ENCODE results near the gene ZNF837.
"Not testable (repeated sequence)": the region's sequence is repeated elsewhere in the genome, so short reads cannot be mapped to it uniquely, and the experiment has no call there.

The ZNF837 gene

DNA sequence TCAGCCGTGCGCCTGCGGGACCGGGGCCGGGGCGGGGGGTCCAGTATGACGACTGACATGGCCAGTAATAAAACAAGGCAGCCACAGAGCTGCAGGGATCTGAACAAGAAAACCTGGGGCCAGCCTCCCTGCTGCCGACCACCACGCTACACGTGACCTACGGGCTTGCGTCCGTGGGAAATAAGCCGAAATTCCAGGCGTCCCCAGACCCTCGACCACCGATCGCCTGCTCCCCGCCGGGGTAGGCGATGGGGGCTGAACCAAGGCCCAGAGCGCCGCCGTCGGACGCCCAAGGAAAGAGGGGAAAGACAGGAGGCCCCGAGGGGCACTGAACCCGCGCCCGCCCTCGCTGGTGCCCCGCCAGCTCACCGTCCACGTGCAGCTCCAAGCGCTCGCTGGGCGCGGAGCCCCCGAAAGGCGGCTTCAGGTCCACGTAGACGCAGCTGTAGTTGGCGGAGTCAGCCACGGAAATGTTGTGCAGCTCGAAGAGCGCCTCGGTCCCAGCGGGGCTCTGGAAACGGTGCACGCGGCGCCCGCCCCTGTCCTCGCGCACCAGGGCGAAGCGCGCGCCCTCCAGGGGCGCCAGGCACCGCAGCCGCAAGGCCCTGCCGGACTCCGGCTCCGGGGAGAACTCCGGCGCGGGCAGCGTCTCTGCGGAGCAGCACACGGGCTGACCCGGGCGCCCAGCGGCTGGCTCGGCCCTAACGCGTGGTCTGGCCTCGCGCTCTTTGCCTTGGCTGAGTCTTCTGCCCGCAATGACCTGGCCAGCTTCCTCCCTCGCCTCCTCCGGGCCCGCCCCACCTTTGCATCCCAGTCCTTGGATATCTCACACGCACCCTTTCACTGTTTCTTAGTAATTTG is 30.6 kb downstream of the ZNF837 start:
- DNase-seq, result peak; percentile 33

DNA sequence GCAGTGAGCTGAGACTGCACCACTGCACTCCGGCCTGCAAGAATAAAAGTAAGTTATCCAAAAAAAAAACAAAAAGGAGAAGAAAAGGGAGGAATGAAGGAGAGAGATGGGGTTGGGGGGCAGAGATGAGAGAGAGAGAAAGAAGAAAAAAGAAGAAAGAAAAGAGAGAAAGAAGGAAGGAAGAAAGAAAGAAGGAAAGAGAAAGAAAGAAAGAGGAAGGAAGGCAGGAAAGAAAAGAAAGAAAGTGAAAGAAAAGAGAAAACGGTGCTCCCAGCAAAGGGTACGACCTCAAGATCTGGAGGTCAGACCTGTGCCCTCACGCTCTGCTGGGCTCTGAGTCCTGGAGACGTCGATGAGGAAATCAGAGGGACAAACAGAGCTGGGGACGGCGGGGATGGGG is 31.2 kb downstream of the ZNF837 start:
- DNase-seq, result no peak

DNA sequence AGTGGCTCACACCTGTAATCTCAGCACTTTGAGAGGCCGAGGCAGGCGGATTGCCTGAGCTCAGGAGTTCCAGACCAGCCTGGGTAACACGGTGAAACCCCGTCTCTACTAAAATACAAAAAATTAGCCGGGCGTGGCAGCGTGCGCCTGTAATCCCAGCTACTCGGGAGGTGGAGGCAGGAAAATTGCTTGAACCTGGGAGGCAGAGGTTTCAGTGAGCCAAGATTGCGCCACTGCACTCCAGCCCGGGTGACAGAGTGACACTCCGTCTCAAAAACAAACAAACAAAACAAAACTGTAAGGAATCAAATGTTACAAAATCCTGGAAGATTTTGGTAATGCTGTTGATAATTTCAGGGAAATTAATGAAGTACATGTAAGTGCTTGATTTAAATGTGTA is 32.8 kb downstream of the ZNF837 start:
- DNase-seq, result not testable (repeated sequence)

DNA sequence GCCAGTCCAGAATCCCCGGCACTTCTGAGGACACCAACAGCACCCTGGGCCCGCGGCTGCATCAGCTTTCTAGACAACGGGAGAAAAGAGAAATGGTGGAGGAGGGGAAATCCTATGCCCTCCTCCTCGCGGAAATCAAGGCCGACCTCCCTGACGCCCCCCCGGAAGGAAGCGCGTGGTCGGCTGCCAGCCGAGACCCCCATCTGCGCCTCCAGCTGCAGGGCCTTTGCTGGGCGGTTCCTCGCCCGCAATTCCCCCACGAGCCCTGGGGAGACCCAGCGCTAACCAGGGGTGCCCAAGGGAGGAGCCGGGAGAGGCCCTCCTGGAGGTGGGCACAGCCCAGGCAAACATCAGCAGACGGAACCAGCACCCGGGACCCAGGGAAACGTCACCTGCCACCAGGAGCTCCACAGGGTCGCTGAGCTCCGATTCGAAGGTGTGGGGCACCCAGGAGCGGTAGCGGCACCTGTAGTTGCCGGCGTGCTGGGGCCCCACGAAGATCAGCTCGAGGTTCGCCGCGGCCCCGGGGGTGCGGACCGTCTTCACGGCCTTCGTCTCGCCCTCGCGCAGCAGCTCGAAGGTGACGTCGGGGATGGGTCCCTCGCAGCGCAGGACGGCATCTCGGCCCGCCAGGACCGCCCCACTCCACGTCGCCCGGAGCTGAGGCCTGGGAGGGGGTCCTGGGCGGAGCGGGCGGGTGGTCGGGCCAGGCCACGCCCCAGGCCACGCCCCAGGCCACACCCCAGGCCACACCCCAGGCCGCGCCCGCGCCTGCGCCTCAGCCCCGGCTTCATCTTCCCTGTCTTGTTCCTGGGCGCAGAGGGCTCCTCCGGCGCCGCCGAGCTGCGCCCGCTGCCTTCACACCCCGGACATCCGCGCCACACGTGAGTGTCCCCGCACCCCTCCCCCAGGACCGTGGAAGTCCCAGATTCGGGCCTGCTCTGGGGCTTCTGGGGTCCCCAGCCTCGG is 33.6 kb downstream of the ZNF837 start:
- peak; percentile 64 for DNase-seq

DNA sequence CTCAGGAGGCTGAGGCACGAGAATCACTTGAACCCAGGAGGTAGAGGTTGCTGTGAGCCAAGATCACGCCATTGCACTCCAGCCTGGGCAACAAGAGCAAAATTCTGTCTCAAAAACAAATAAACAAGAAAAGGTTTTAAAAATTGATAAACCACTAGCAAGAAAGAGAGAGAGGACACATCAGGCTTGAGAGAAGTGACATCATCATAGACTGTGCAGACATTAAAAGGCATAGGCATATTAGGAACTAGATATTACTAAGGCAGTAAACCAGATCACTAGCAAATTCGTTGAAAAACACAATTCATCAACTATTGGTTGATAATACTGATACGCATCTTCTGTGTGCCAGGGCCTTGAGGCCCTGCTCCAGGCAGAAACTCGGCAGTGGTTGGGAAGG is 35.3 kb downstream of the ZNF837 start:
- DNase-seq, result no peak

DNA sequence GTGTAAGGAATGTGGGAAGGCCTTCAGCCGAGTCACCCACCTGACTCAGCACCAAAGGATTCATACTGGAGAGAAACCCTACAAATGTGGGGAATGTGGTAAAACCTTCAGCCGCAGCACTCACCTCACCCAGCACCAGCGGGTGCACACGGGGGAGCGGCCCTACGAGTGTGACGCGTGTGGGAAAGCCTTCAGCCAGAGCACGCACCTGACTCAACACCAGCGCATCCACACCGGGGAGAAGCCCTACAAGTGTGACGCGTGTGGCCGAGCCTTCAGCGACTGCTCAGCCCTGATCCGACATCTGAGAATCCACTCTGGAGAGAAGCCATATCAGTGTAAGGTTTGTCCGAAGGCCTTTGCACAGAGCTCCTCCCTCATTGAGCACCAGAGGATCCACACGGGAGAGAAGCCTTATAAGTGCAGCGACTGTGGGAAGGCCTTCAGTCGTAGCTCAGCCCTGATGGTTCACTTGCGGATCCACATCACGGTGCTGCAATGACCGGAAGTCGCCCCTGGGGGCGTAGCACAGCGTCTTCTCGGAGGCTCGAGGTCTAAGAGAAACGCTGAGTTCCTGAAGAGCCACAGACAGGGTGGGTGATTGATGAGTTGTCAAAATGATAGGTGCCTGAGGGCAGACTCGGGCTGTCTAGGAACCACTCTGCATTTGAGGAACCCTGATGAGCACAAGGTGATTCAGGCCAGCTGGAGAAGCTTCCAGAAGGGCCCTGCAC is 41.8 kb downstream of the ZNF837 start:
- DNase-seq, result no peak

DNA sequence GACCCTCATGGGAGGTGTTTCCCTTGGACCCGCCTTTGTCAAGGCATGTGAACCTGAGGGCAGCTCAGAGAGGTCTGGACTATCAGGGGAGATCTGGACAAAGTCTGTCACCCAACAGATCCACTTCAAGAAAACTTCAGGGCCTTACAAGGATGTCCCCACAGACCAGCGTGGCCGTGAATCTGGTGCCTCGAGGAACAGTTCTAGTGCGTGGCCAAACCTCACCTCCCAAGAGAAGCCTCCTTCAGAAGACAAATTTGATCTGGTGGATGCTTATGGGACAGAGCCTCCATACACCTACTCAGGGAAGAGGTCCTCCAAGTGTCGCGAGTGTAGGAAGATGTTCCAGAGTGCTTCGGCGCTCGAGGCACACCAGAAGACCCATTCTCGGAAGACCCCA is 42.5 kb downstream of the ZNF837 start:
- no peak for DNase-seq

DNA sequence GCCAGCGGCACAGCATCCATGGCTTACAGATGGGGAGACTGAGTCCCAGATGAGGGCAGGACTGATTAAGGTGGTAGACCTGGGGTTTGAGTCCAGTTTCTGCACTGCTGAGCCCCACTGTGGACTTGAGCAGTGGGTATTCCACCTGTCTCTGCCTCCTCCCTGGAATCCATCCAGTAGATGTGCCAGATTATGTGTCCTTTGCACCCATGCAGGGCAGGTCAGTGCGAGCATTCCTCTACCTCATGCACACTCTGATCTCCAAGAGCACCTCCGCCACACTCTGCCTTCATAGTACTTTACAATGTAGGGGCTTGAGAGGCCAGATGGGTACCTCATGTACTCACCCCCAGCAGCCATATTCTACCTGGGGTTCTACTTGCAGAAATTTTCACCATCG is 44.0 kb downstream of the ZNF837 start:
- no peak for DNase-seq

DNA sequence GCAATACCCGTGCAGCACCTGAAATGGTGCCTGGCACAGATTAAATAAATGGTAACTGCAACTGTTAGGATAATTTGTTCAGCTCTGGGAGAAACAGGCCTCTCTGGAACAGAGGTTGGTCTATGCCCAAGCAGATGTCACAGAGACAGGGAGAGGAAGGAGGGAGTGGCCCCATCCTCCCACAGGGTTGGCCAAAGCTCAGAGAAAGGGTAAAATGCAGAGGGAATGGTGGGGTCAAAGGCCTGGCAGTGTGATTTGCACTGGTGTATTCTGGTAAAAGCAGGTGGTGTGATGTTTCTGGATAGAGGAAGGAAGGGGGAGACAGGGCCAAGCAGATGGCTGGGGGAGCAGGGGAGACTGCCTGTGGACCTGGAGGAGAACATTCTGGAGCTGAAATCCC is 44.6 kb downstream of the ZNF837 start:
- no peak for DNase-seq

DNA sequence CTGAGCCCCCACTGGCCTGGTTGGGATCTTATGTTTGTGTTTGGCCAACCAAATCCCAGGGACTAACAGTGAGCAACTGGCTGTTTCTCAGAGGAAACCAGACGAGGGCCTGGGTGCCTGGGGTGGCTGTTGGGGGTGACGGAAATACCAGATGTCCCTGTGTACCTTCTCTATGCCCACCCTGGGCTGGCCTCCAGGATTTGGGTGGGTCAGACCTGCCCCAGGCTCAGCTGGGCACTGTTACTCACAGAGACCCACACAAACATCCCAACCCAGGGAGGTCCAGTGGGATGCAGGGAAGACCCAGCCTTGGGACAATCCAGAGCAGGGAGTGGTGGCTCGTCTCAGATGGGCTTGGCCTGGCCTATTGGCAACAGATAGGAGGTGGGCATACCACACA is 45.2 kb downstream of the ZNF837 start:
- no peak for DNase-seq

DNA sequence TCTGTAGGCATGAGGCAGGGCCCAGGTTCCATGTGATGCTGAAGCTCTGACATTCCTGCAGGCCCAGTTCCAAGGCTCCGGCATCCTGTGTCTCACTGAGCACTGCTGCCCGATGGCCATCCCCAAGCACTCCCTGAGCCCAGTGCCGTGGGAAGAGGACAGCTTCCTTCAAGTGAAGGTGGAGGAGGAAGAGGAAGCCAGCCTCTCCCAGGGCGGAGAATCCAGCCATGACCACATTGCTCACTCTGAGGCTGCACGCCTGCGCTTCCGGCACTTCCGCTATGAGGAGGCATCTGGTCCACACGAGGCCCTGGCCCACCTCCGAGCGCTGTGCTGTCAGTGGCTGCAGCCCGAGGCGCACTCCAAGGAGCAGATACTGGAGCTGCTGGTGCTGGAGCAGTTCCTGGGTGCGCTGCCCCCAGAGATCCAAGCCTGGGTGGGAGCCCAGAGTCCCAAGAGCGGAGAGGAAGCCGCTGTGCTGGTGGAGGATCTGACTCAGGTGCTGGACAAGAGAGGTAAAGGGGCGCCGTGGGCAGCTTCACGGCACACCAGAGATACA is 46.1 kb downstream of the ZNF837 start:
- no peak for DNase-seq

DNA sequence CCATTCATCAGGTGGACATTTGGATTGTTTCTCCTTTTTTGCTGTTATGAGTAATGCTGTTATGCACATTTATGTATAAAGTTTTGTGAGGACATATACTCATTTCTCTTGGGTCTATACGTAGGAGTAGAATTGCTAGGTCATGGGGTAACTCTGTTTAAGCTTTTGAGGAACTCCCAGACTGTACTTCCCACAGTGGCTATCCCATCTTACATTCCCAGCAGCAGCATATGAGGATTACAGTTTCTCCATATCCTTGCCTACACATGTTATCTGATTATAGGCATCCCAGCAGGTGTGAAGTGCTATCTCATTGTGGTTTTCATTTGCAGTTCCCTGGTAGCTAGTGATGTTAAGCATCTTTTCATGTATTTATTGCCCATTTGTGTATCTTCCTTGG is 48.1 kb downstream of the ZNF837 start:
- no peak for DNase-seq

DNA sequence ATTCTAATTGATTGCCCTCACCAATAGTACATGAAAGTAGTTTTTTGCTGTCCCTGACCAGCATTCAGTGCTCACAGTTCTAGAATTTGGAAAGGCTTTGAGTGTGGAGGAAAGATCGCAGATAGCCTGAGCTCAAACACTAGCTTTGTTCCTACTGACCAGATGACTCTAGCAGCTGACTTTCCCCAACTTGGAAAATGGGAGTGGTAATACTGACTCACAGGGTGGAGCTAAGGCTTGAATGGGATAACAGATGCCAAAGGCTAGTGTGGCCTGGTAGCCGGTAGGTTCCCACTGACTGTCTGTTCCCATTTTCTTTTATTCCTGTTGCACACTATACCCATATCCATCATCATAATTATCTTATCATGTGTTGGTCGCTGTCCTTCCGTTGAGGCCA is 50.4 kb downstream of the ZNF837 start:
- no peak for DNase-seq

DNA sequence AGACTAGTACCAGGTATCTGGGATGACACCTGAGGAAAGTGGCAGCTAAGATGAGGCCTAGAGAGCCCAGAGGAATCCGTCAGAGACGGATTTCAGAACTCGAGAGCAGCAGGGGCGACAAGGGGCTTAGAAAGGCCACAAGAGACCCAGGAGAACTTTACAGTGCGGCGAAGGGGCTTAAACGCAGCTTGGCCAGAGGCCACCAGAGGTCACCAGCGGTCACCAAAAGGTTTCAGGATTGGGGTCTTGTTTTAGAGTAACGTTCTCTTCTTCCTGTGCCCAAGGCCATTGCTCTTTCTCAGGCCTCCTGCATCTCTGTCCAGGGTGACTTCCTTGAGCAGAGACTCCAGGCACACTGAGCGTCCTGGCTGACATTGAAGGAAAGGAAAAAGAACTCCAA is 51.8 kb downstream of the ZNF837 start:
- DNase-seq, result no peak

DNA sequence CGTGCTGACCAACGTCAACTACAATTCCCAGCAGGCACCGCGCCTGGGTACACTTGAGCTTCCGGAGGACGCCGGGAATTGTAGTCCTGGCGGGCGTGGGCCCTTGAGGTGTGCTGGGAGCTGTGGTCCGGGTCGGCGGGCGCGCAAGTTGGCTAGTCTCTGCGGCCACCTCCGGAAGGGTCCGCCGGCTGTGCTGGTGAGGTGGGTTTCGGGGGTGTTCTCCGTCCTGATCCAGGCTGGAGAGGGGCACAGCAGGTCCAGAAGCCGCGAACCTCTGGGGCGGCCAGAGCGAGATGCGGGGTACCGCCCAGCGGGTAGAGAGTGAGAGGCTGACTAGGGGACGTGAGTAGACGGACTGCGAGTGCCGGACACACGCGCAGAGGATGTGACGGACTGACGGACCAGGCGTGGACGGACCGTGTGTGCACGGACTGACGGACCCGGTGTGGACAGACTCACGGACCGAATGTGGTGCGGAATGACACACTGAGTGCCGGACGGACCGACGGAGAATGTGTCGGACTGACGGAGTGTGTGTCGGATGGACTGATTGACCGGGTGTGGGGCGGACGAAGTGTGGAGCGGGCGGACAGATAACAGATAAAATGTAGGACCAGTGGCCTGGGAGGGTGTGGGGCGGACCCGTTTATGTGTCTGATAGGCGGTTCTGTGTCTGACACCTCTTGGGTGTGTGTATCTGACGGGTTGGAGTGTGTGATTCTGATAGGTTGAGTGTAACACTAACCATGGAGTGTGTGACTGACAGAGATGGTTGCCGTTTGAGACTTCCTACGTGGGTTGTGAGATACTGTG is 53.7 kb downstream of the ZNF837 start, which contains the start of gene ZSCAN22:
Gene ZSCAN22 (plus strand): TSS at position 81 of the 813 bp plus-strand sequence. CDS start 7,809 bp downstream, outside the sequence.
- DNase-seq, result peak; percentile 97

DNA sequence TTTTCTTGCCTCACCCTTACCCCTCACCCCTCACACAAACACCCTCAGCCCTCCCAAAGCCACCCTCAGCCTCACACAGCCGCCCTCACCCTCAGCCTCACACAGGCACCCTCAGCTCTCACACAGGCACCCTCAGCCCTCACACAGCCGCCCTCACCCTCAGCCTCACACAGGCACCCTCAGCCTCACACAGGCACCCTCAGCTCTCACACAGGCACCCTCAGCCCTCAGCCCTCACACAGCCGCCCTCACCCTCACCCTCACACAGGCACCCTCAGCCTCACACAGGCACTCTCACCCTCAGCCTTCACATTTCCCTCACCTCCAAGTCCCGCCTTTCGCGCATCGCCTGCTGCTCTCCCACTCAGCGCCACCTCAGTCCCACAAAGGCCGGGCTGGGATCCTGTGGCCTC is 54.3 kb downstream of the ZNF837 start:
- no peak for DNase-seq

DNA sequence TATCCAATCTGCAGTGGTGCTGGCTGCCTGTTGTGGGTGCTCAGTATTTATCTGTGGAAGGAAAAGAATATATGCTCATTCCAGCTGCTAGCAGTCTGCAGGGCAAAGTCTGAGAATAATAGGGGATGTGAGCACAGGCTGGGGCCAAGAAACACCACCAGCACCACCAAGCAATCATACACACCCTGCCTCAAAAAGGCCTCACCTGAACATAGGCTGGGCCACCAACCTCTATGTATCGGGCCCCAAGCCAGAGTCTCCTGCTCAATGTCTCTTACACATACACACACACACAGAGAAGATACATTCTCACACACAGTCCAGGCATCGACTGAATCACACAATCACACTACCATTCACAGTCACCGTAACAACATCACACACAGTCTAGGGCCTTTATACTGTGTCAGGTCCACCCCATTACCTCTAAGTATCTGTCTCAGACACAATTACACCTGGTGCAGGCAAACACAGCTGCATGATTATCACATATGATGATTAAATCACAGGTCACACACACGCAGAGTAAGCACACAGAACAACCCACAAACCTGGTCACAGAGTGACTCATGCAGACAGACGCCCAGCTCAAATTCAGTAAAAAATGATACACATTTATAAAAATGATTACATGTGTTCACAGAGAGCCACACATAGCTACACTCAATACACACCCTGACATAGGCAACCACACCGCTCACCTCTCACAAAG is 55.4 kb downstream of the ZNF837 start:
- no peak for DNase-seq

DNA sequence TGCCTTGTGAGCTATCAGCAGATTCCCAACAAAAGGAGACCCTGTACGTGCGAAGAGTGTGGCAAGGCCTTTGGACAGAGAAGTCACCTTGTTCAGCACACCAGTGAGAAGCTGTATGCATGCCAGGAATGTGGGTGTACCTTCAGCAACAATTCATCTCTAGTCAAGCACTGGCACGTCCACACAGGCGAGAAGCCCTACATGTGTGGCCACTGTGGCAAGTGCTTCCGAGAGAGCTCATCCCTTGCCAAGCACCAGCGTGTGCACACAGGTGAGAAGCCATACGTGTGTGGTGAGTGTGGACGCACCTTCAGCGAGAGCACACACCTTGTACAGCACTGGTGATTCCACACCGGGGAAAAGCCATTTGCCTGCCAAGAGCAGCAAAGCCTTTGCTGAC is 61.6 kb downstream of the ZNF837 start:
- DNase-seq, result no peak

DNA sequence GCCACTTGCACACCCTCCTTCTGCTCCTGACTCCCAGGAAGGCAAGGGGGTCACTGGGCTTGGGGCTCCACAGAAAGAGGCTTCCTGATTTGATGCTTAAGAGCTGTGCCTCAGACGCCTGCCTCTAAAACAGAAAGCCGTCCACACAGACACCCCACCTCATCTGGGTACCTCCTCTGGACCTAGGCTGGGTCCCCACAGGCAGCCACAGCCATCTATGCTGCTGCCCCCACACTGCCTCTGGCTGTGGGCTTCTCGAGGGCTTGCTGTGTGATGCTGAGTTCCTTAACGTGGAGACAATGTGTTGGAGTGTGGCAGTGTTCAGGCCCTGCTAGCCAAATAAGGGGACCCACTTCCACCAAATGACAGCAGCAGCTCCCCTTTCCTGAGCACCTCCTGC is 62.5 kb downstream of the ZNF837 start:
- DNase-seq, result no peak

All from right hindlimb (tissue), 1 donor.